SU-DHL-6 (cell line): ENCODE results near the gene TNRC6B.
"Not testable (repeated sequence)": the region's sequence is repeated elsewhere in the genome, so short reads cannot be mapped to it uniquely, and the experiment has no call there.

Experiments used
- H2AFZ ChIP-seq: fragments of 200-600 bp; sonication (generic); 2 replicates; pipeline ENCODE4 v1.6.1; 2014; ENCODE audit warnings: low read depth, mild to moderate bottlenecking, moderate library complexity, mixed read lengths, antibody characterized with exemption, low read length; ENCODE audit not compliant: severe bottlenecking
- H3F3A ChIP-seq: fragments of 200-600 bp; shearing (Covaris generic); 2 replicates; pipeline ENCODE4 v1.6.0; 2016; ENCODE audit warnings: antibody characterized with exemption, mild to moderate bottlenecking; ENCODE audit not compliant: insufficient read depth
- H3K27ac ChIP-seq: fragments of 200-600 bp; sonication (generic); 2 replicates; pipeline ENCODE4 v1.5.1; 2016; ENCODE audit warnings: low read depth, mild to moderate bottlenecking, low read length, moderate library complexity, mixed read lengths
- H3K27me3 ChIP-seq: fragments of 200-600 bp; sonication (generic), shearing (Covaris generic); 2 replicates; pipeline ENCODE4 v1.6.0; 2014; ENCODE audit warnings: mild to moderate bottlenecking, low read length
- H3K36me3 ChIP-seq: fragments of 200-600 bp; sonication (generic); 2 replicates; pipeline ENCODE4 v1.6.1; 2014; ENCODE audit warnings: mild to moderate bottlenecking, low read length, mixed read lengths
- H3K4me2 ChIP-seq: fragments of 300-600, 200-600 bp; shearing (Covaris generic), sonication (generic); 2 replicates; pipeline ENCODE4 v1.6.0; 2014; ENCODE audit warnings: low read length, low read depth, mild to moderate bottlenecking; ENCODE audit not compliant: poor library complexity, severe bottlenecking
- H3K4me3 ChIP-seq: fragments of 200-600 bp; sonication (generic); 2 replicates; pipeline ENCODE4 v1.5.1; 2014; ENCODE audit warnings: antibody characterized with exemption, low read length, mild to moderate bottlenecking, mixed read lengths; ENCODE audit not compliant: insufficient read depth, poor library complexity, severe bottlenecking
- H3K79me2 ChIP-seq: fragments of 200-600 bp; sonication (generic); 2 replicates; pipeline ENCODE4 v1.6.1; 2014; ENCODE audit warnings: mild to moderate bottlenecking, low read length, moderate library complexity; ENCODE audit not compliant: insufficient read depth
- H3K9ac ChIP-seq: fragments of 200-600 bp; sonication (generic); 2 replicates; pipeline ENCODE4 v1.7.0; 2014; ENCODE audit warnings: mild to moderate bottlenecking, low read length
- H3K9me2 ChIP-seq: fragments of 200-600 bp; sonication (generic); replicated peaks from 2 replicates; pipeline ENCODE4 v1.6.1; 2014; ENCODE audit warnings: low read length; ENCODE audit not compliant: insufficient read depth
- H3K9me3 ChIP-seq: fragments of 200-600 bp; sonication (generic); 2 replicates; pipeline ENCODE4 v1.6.1; 2014; ENCODE audit warnings: low read length, mixed read lengths; ENCODE audit not compliant: insufficient read depth
- H4K20me1 ChIP-seq: fragments of 200-600 bp; sonication (generic); 2 replicates; pipeline ENCODE4 v1.6.1; 2014; ENCODE audit warnings: low read depth, mild to moderate bottlenecking, antibody characterized with exemption, low read length, moderate library complexity, mixed read lengths
- CTCF ChIP-seq: fragments of 200-600 bp; sonication (generic); IDR thresholded peaks from one replicate; pipeline ENCODE4 v1.5.1; 2017; ENCODE audit warnings: antibody characterized with exemption, mild to moderate bottlenecking, low read length, moderate library complexity; ENCODE audit not compliant: insufficient read depth, poor library complexity, severe bottlenecking
- EZH2phosphoT487 ChIP-seq: fragments of 200-600 bp; sonication (generic), shearing (Covaris generic); conservative IDR thresholded peaks from 2 replicates; pipeline ENCODE4 v1.6.1; 2018; ENCODE audit warnings: mild to moderate bottlenecking, antibody characterized with exemption, low read length, moderate library complexity, mixed read lengths

TNRC6B gene

GRCh38 chr22:40193429-40194421, 16.0 kb downstream of the TNRC6B start:
- Histone ChIP-seq H3K4me2 (no peak overlapping the region), H4K20me1 (peaks cover 5% of the 10 kb centered on the region; the same call in 1 of the 2 replicates), H3K9ac (no peak overlapping the region)

GRCh38 chr22:40194656-40195055, 16.9 kb downstream of the TNRC6B start:
- H3K4me2 ChIP-seq = no peak overlapping the region
- H3K79me2 ChIP-seq = peaks cover 85% of the 10 kb centered on the region
- H3F3A ChIP-seq = 0 out of 2 replicates have a peak, but pooled peaks cover 5% of the 10 kb centered on the region
- H2AFZ ChIP-seq = no peak overlapping the region
- TF ChIP-seq EZH2phosphoT487 (no peak), CTCF (no peak)
- H4K20me1 ChIP-seq = peaks cover 5% of the 10 kb centered on the region; the same call in 1 of the 2 replicates
- no peak overlapping the region for H3K9ac ChIP-seq
- no peaks in the 10 kb centered on the region for H3K9me3 ChIP-seq
- H3K36me3 ChIP-seq = peaks cover 5% of the 10 kb centered on the region; the same call in 1 of the 2 replicates
- H3K27me3 ChIP-seq = no peaks in the 10 kb centered on the region
- no peak overlapping the region for H3K27ac ChIP-seq
- no peak overlapping the region for H3K4me3 ChIP-seq
- no peaks in the 10 kb centered on the region for H3K9me2 ChIP-seq

More at GRCh38 chr22:40193429-40194421, 16.0 kb downstream of the TNRC6B start:
- Histone ChIP-seq H3K27ac (no peak overlapping the region), H3K79me2 (peaks cover 86% of the 10 kb centered on the region), H3K9me3 (no peaks in the 10 kb centered on the region), H3K27me3 (no peaks in the 10 kb centered on the region), H3K9me2 (no peaks in the 10 kb centered on the region), H3F3A (0 out of 2 replicates have a peak, but pooled peaks cover 5% of the 10 kb centered on the region), H2AFZ (no peak overlapping the region), H3K36me3 (peaks cover 5% of the 10 kb centered on the region; the same call in 1 of the 2 replicates), H3K4me3 (no peak overlapping the region)
- TF ChIP-seq EZH2phosphoT487 (no peak), CTCF (no peak)

GRCh38 chr22:40196628-40197360, 19.1 kb downstream of the TNRC6B start:
- H3K9ac ChIP-seq = no peak overlapping the region
- no peak overlapping the region for H3K4me3 ChIP-seq
- no peak overlapping the region for H3K4me2 ChIP-seq
- no peaks in the 10 kb centered on the region for H3K36me3 ChIP-seq
- no peaks in the 10 kb centered on the region for H3K9me2 ChIP-seq
- peaks cover 82% of the 10 kb centered on the region for H3K79me2 ChIP-seq
- no peaks in the 10 kb centered on the region for H3F3A ChIP-seq
- H3K27ac ChIP-seq = no peak overlapping the region
- no peak overlapping the region for H2AFZ ChIP-seq
- no peak for TF ChIP-seq CTCF
- no peak for TF ChIP-seq EZH2phosphoT487
- no peaks in the 10 kb centered on the region for H3K27me3 ChIP-seq
- H4K20me1 ChIP-seq = no peaks in the 10 kb centered on the region
- H3K9me3 ChIP-seq = no peaks in the 10 kb centered on the region

- not testable (repeated sequence) for H3K9me3 ChIP-seq, H3K9me2 ChIP-seq, H3K27me3 ChIP-seq, H3F3A ChIP-seq, H4K20me1 ChIP-seq, H3K9ac ChIP-seq, H3K36me3 ChIP-seq, H3K4me3 ChIP-seq, H2AFZ ChIP-seq, H3K4me2 ChIP-seq, H3K27ac ChIP-seq
- H3K79me2 ChIP-seq = peaks cover 80% of the 10 kb centered on the region
These were observed 19.7 kb downstream of the TNRC6B start for GRCh38 chr22:40197421-40197820.
